ENCODE results near the gene NEMP2.

GRCh38 chr2:190579058-190579410 is 44.5 kb upstream of the NEMP2 start:
- TF ChIP-seq POLR2A (IDR thresholded peaks at IDR 0.05; ENCODE audit: low read depth, low read length) (no peak), POLR2AphosphoS5 (IDR thresholded peaks at IDR 0.05; ENCODE audit: low read depth, low read length) (no peak)
